Tibial nerve (tissue), 4 donors: ENCODE data around the gene TBCA.

Experiments used
- EP300 ChIP-seq, 2 donors: sonication (generic); formaldehyde crosslinking; IDR thresholded peaks; one replicate each; pipeline ENCODE4 v1.6.1; 2017; ENCODE audit warnings: antibody characterized with exemption in 2 of 2, mild to moderate bottlenecking in 1 of 2
- POLR2A ChIP-seq, 2 donors: fragments of 450-650 bp; IDR thresholded peaks; one replicate each; pipeline ENCODE4 v1.6.1; 2017; ENCODE audit warnings: antibody characterized with exemption in 2 of 2, mild to moderate bottlenecking in 2 of 2, moderate library complexity in 2 of 2
- TF ChIP-seq, protein P1 (sequence below), 5 experiments: fragments of 200-600 bp in 3 of 5; fragments of 450-650 bp in 2 of 5; sonication (generic) in 3 of 5; IDR thresholded peaks; one replicate each; pipeline ENCODE4 v1.5.1; 2016 to 2019; ENCODE audit warnings: antibody characterized with exemption in 5 of 5, mild to moderate bottlenecking in 3 of 5, moderate library complexity in 2 of 5

GRCh38 chr5:77767301-77767700 lies 8.8 kb downstream of the TBCA start:
- TF ChIP-seq, protein P1, sequence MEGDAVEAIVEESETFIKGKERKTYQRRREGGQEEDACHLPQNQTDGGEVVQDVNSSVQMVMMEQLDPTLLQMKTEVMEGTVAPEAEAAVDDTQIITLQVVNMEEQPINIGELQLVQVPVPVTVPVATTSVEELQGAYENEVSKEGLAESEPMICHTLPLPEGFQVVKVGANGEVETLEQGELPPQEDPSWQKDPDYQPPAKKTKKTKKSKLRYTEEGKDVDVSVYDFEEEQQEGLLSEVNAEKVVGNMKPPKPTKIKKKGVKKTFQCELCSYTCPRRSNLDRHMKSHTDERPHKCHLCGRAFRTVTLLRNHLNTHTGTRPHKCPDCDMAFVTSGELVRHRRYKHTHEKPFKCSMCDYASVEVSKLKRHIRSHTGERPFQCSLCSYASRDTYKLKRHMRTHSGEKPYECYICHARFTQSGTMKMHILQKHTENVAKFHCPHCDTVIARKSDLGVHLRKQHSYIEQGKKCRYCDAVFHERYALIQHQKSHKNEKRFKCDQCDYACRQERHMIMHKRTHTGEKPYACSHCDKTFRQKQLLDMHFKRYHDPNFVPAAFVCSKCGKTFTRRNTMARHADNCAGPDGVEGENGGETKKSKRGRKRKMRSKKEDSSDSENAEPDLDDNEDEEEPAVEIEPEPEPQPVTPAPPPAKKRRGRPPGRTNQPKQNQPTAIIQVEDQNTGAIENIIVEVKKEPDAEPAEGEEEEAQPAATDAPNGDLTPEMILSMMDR (IDR thresholded peaks at IDR 0.05): no peak
- TF ChIP-seq EP300 (IDR thresholded peaks at IDR 0.05) (no peak), POLR2A (IDR thresholded peaks at IDR 0.05) (no peak)
